Epithelial cell of proximal tubule (primary cell): Measurements from ENCODE around the gene NHERF2. TPM values are rescaled to one million over a fixed set of nuclear protein-coding genes. Genes with fewer than 3 reads are reported as not detected.

Experiments
- DNase-seq: peaks from one replicate; pipeline ENCODE4 v3.0.0-alpha.2; 2011; ENCODE audit warnings: low read depth
- H3K4me3 ChIP-seq: 2 replicates; pipeline ENCODE4 v1.5.1; 2011; ENCODE audit warnings: low read depth, mild to moderate bottlenecking, low read length
- CTCF ChIP-seq: conservative IDR thresholded peaks from 2 replicates; pipeline ENCODE4 v1.5.1; 2012; ENCODE audit warnings: low read depth, mild to moderate bottlenecking, low read length
- total RNA-seq: library from RNA; depleted of rRNA; stranded (reverse); fragments of >200 nt; gene quantifications from 2 replicates; pipeline ENCODE4 v1.2.3, GENCODE V29; 2015

The NHERF2 gene
- total RNA-seq, 1 donor from 2014 or later = 29.9 TPM

GRCh38 chr16:2058420-2058819 is 31.7 kb downstream of the NHERF2 start:
- DNase-seq = no peak
- TF ChIP-seq CTCF = no peak
- H3K4me3 ChIP-seq = no peak overlapping the region

GRCh38 chr16:2058872-2059271 is 32.2 kb downstream of the NHERF2 start:
- no peak for DNase-seq
- no peak overlapping the region for H3K4me3 ChIP-seq
- no peak for TF ChIP-seq CTCF

GRCh38 chr16:2060346-2060745 is 33.6 kb downstream of the NHERF2 start:
- no peak for TF ChIP-seq CTCF
- no peak overlapping the region for H3K4me3 ChIP-seq
- DNase-seq = no peak

- no peak for TF ChIP-seq CTCF
- no peak for DNase-seq
- H3K4me3 ChIP-seq = no peak overlapping the region
Measured at GRCh38 chr16:2061023-2061422, 34.3 kb downstream of the NHERF2 start.

DNA sequence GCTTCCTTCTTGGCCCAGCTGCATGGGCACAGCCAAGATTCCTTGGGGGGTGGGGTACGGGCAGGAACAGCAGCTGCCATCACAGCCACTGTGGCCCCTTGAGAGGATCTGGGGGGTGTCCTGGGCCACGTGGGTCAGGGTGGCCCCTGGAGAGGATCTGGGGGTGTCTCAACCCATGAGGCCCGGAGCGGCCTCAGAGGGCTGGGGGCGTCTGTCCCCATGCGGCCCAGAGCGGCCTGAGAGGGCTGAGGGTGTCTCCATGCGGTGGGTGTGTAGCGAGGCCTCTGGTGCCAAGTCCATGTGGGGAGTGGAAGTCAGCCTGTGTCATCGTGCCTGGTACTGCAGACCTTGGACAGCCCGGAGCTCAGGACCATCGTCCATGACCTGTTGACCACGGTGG is 34.8 kb downstream of the NHERF2 start:
- H3K4me3 ChIP-seq = no peak overlapping the region
- DNase-seq = no peak
- no peak for TF ChIP-seq CTCF

GRCh38 chr16:2062801-2063200 is 36.1 kb downstream of the NHERF2 start:
- no peak for TF ChIP-seq CTCF
- DNase-seq = no peak
- H3K4me3 ChIP-seq = no peak overlapping the region

GRCh38 chr16:2063861-2064260 is 37.2 kb downstream of the NHERF2 start:
- no peak overlapping the region for H3K4me3 ChIP-seq
- DNase-seq = no peak
- TF ChIP-seq CTCF = no peak
